ENCODE data around the gene KAZN. TPM values are rescaled to one million over a fixed set of nuclear protein-coding genes. Genes with fewer than 3 reads are reported as not detected.

The KAZN gene
- total and polyA plus RNA-seq, 12 donors: 1.1 to 6.5 (median 1.9) TPM

GRCh38 chr1:14794136-14794768 lies 195.8 kb downstream of the KAZN start:
- H3K9me3 ChIP-seq: no peaks in the 10 kb centered on the region
- no peak overlapping the region for H3K27ac ChIP-seq
- 91 to 95% methylated on average over 7 of the region's 7 CpGs for WGBS, 2 donors
- DNase-seq (no peak), ATAC-seq (no peak)
- H3K27me3 ChIP-seq: peaks cover 0 to 18% (median 8%) of the 10 kb centered on the region in 7 donors
- no peaks in the 10 kb centered on the region for H3K36me3 ChIP-seq
- H3K4me3 ChIP-seq: no peak overlapping the region
- H3K4me1 ChIP-seq: no peaks in the 10 kb centered on the region
- intact Hi-C loops (cut with DNase I): no loop called here
- TF ChIP-seq CTCF (IDR thresholded peaks at IDR 0.05): no peak

GRCh38 chr1:14794906-14795305 lies 196.4 kb downstream of the KAZN start:
- DNase-seq: no peak
- H3K36me3 ChIP-seq: no peaks in the 10 kb centered on the region
- H3K4me3 ChIP-seq: no peak overlapping the region
- no peak for TF ChIP-seq CTCF (IDR thresholded peaks at IDR 0.05)
- no peak for ATAC-seq
- no peaks in the 10 kb centered on the region for H3K9me3 ChIP-seq
- no peak overlapping the region for H3K27ac ChIP-seq
- peaks cover 0 to 15% (median 8%) of the 10 kb centered on the region in 7 donors for H3K27me3 ChIP-seq
- 76 to 78% methylated on average over 5 of the region's 5 CpGs for WGBS, 2 donors
- intact Hi-C loops (cut with DNase I): no loop called here
- H3K4me1 ChIP-seq: no peaks in the 10 kb centered on the region

GRCh38 chr1:14795589-14795988 lies 197.1 kb downstream of the KAZN start:
- 77 to 91% methylated on average over 3 of the region's 3 CpGs for WGBS, 2 donors
- intact Hi-C loops (cut with DNase I): no loop called here

GRCh38 chr1:14800014-14800413 lies 201.5 kb downstream of the KAZN start:
- WGBS, 2 donors: 91% methylated on average over 5 of the region's 5 CpGs
- Histone ChIP-seq H3K4me1 (no peaks in the 10 kb centered on the region), H3K27ac (no peak overlapping the region), H3K27me3 (peaks cover 0 to 42% (median 10%) of the 10 kb centered on the region in 7 donors), H3K36me3 (no peaks in the 10 kb centered on the region), H3K9me3 (peaks cover 0 to under 1% (median 0%) of the 10 kb centered on the region in 11 donors), H3K4me3 (no peak overlapping the region)
- no peak for TF ChIP-seq CTCF (IDR thresholded peaks at IDR 0.05)
- intact Hi-C loops (cut with DNase I): no loop called here
- ATAC-seq (no peak), DNase-seq (no peak)

More at GRCh38 chr1:14795589-14795988, 197.1 kb downstream of the KAZN start:
- Histone ChIP-seq H3K9me3 (no peaks in the 10 kb centered on the region), H3K27me3 (peaks cover 0 to 20% (median 3%) of the 10 kb centered on the region in 7 donors), H3K27ac (no peak overlapping the region), H3K4me3 (no peak overlapping the region), H3K36me3 (no peaks in the 10 kb centered on the region), H3K4me1 (no peaks in the 10 kb centered on the region)
- no peak for DNase-seq
- TF ChIP-seq CTCF (IDR thresholded peaks at IDR 0.05): no peak
- ATAC-seq: no peak
